Endothelial cell of umbilical vein (primary cell): ENCODE measurements around the gene STATH.

Experiments used
- EZH2 ChIP-seq: IDR thresholded peaks from 2 replicates; pipeline ENCODE4 v1.6.1; 2012; ENCODE audit warnings: borderline replicate concordance, low read depth, mild to moderate bottlenecking, moderate library complexity, low read length, inconsistent platforms; ENCODE audit not compliant: severe bottlenecking
- FOS ChIP-seq: IDR thresholded peaks from 2 replicates; pipeline ENCODE4 v1.6.1; 2011; ENCODE audit warnings: mild to moderate bottlenecking, low read length, moderate library complexity, borderline replicate concordance; ENCODE audit not compliant: insufficient read depth
- POLR2A ChIP-seq: IDR thresholded peaks from 2 replicates; pipeline ENCODE4 v1.6.1; 2012; ENCODE audit warnings: low read depth, mild to moderate bottlenecking, control low read depth, low read length
- POLR2AphosphoS5 ChIP-seq: IDR thresholded peaks from 2 replicates; pipeline ENCODE4 v1.6.1; 2012; ENCODE audit warnings: low read depth, mild to moderate bottlenecking, control low read depth, low read length, moderate library complexity; ENCODE audit not compliant: insufficient read depth
- TF ChIP-seq, protein P1 (sequence below), 2 donors: IDR thresholded peaks; 1 replicate in 1 of 2; 2 replicates in 1 of 2; pipeline ENCODE4 v1.5.1; 2011; ENCODE audit warnings: low read length in 2 of 2, mild to moderate bottlenecking in 2 of 2, moderate library complexity in 2 of 2, control low read depth in 1 of 2, inconsistent platforms in 1 of 2, low read depth in 1 of 2; ENCODE audit not compliant: insufficient read depth in 1 of 2; ENCODE audit errors: extremely low read depth in 1 of 2
- TF ChIP-seq, protein P2 (sequence below): IDR thresholded peaks from 2 replicates; pipeline ENCODE4 v1.6.1; 2011; ENCODE audit not compliant: insufficient read depth, insufficient read length

DNA sequence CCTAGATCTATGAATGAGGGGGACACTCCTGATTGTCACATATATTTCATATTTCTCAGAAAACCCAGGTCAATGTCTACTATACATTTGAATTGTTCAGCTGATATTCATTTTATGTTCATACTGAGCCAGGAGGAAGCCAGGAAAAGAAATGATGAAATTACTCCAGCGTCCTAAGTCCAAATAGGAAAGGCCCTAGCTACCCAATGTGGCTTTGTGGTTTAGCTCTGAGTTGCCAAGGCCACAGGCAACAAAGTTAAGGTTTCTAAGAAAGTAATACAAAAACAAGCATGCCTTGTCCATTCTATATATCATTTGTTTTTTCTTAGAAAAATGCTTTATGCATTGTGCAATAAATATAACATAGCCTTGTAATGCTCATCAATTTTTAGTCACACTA, 25.7 kb upstream of the STATH start:
- TF ChIP-seq, protein P1, sequence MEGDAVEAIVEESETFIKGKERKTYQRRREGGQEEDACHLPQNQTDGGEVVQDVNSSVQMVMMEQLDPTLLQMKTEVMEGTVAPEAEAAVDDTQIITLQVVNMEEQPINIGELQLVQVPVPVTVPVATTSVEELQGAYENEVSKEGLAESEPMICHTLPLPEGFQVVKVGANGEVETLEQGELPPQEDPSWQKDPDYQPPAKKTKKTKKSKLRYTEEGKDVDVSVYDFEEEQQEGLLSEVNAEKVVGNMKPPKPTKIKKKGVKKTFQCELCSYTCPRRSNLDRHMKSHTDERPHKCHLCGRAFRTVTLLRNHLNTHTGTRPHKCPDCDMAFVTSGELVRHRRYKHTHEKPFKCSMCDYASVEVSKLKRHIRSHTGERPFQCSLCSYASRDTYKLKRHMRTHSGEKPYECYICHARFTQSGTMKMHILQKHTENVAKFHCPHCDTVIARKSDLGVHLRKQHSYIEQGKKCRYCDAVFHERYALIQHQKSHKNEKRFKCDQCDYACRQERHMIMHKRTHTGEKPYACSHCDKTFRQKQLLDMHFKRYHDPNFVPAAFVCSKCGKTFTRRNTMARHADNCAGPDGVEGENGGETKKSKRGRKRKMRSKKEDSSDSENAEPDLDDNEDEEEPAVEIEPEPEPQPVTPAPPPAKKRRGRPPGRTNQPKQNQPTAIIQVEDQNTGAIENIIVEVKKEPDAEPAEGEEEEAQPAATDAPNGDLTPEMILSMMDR (IDR thresholded peaks at IDR 0.05; ENCODE audit: extremely low read depth in 1 of 2, insufficient read depth in 1 of 2, low read depth in 1 of 2, low read length in 2 of 2): no peak
- no peak for TF ChIP-seq POLR2A
- no peak for TF ChIP-seq FOS
- no peak for TF ChIP-seq POLR2AphosphoS5
- TF ChIP-seq, protein P2, sequence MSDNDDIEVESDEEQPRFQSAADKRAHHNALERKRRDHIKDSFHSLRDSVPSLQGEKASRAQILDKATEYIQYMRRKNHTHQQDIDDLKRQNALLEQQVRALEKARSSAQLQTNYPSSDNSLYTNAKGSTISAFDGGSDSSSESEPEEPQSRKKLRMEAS: no peak
- TF ChIP-seq EZH2: no peak
